GM13977 (cell line): ENCODE results near the gene MICU1.

Source experiments
- DNase-seq: peaks from one replicate; pipeline ENCODE4 v3.0.0; 2012; ENCODE audit warnings: low spot score
- CTCF ChIP-seq: IDR thresholded peaks from 2 replicates; pipeline ENCODE4 v1.5.1; 2012; ENCODE audit warnings: mild to moderate bottlenecking, control low read depth; ENCODE audit not compliant: insufficient read depth; ENCODE audit errors: extremely low read depth, missing control alignments
- in situ Hi-C: fragments of 300-500 bp; cut with MboI; formaldehyde crosslinking; loops from one replicate; pipeline ENCODE4 v1.12.0; 2022; ENCODE audit warnings: low sequenced_read_pairs, low pct_unique_long_range_greater_than_20kb, mixed read lengths, inconsistent platforms; ENCODE audit not compliant: unreplicated experiment

Gene MICU1

GRCh38 chr10:72567889-72568640 is 57.8 kb downstream of the MICU1 start:
- in situ Hi-C loops: no loop called here
- DNase-seq: no peak
- TF ChIP-seq CTCF: peak; percentile 33

- in situ Hi-C loops: no loop called here
- no peak for DNase-seq
- TF ChIP-seq CTCF: no peak
Measured at GRCh38 chr10:72567421-72567820, 58.5 kb downstream of the MICU1 start.

GRCh38 chr10:72564596-72564995 is 61.3 kb downstream of the MICU1 start:
- in situ Hi-C loops: no loop called here
- TF ChIP-seq CTCF: no peak
- peak; percentile 8 for DNase-seq

- in situ Hi-C loops: no loop called here
- TF ChIP-seq CTCF: no peak
Measured at GRCh38 chr10:72563327-72563932, 62.4 kb downstream of the MICU1 start.

GRCh38 chr10:72561745-72562166 is 64.1 kb downstream of the MICU1 start:
- DNase-seq: peak; percentile 56
- in situ Hi-C loops: no loop called here
- TF ChIP-seq CTCF: no peak

More at GRCh38 chr10:72563327-72563932, 62.4 kb downstream of the MICU1 start:
- peak; percentile 20 for DNase-seq

- in situ Hi-C loops: no loop called here
- TF ChIP-seq CTCF: no peak
Measured at GRCh38 chr10:72557362-72557761, 68.5 kb downstream of the MICU1 start.

More at GRCh38 chr10:72557362-72557761, 68.5 kb downstream of the MICU1 start:
- DNase-seq: no peak
